Psoas muscle (tissue), 8 donors: Measurements from ENCODE around the gene UACA. TPM values are rescaled to one million over a fixed set of nuclear protein-coding genes. Genes with fewer than 3 reads are reported as not detected.
"Not testable (repeated sequence)": the region's sequence is repeated elsewhere in the genome, so short reads cannot be mapped to it uniquely, and the experiment has no call there.

Source experiments
- ATAC-seq, 4 donors: fragments of 200-7000 bp; cut with Tn5 transposase; one replicate each; pipeline ENCODE4 v1.9.1; 2020; ENCODE audit warnings: moderate library complexity in 3 of 4, mild to moderate bottlenecking in 2 of 4
- DNase-seq, 2 donors: peaks; one replicate each; pipeline ENCODE4 v3.0.0-alpha.2; 2020
- H3K27ac ChIP-seq: fragments of 200-600 bp; one replicate; pipeline ENCODE4 v1.8.0; 2022
- H3K27me3 ChIP-seq, 3 donors: fragments of 200-600 bp in 1 of 3; one replicate each; pipeline versions ENCODE4 v1.6.1 to v1.8.0; 2013 to 2022; ENCODE audit warnings: low read length in 2 of 3, mild to moderate bottlenecking in 2 of 3, moderate library complexity in 1 of 3; ENCODE audit not compliant: insufficient read depth in 3 of 3
- H3K36me3 ChIP-seq, 2 donors: fragments of 200-600 bp in 1 of 2; one replicate each; pipeline versions ENCODE4 v1.6.1 to v1.8.0; 2013 to 2022; ENCODE audit warnings: low read depth in 1 of 2, mild to moderate bottlenecking in 1 of 2, moderate library complexity in 1 of 2; ENCODE audit not compliant: insufficient read depth in 1 of 2
- H3K4me1 ChIP-seq: fragments of 200-600 bp; one replicate; pipeline ENCODE4 v1.8.0; 2022
- H3K4me3 ChIP-seq: fragments of 200-600 bp; one replicate; pipeline ENCODE4 v1.8.0; 2022; ENCODE audit warnings: mild to moderate bottlenecking
- H3K9me3 ChIP-seq: fragments of 200-600 bp; one replicate; pipeline ENCODE4 v1.8.0; 2022
- WGBS, 3 donors: extraction: QIAGEN DNeasy Blood & Tissue Kit; methylation state at CpG; one replicate each; pipeline versions ENCODE4 v1.1.6 to v1.1.7; 2013; 5-methylcytosine and 5-hydroxymethylcytosine counted together
- intact Hi-C, 2 donors: fragments of 100-400 bp; cut with DNase I; formaldehyde crosslinking; loops; one replicate each; pipeline versions ENCODE4 v1.11.0 to v1.14.2; 2022
- long read RNA-seq, 2 donors: library from polyadenylated mRNA; unstranded; transcript quantifications; one replicate each; pipeline ENCODE4 v2.0.0, GENCODE V29; 2021
- polyA plus RNA-seq, 3 donors: library from polyadenylated mRNA; stranded (reverse); fragments of 200-250 nt; gene quantifications; one replicate each; pipeline ENCODE4 v1.2.3, GENCODE V29; 2013
- total RNA-seq, 4 donors: library from RNA; stranded (reverse); fragmentation: NEBNext Ultra II Directional in 2 of 4; extraction: Animal tissue kit (Norgen Biotek cat#: 25700) in 2 of 4; gene quantifications; one replicate each; pipeline versions ENCODE4 v1.2.1 to v1.2.4, GENCODE V29; 2021 to 2023
- TF ChIP-seq, protein P1 (sequence below): fragments of 200-600 bp; IDR thresholded peaks from one replicate; pipeline ENCODE4 v1.8.0; 2022; ENCODE audit warnings: antibody characterized with exemption
- donor health status: healthy with polysubstance abuse.
- donor health status: DM: no; HTN: no; CAD: no; lungs with moderate emphysema.
- donor health status: Bipolar disorder and iron deficiency.
- donor health status: healthy.
- donor health status: DM: yes; HTN: yes; CAD: no.
- donor health status: DM: no; HTN: no; CAD: no.
- donor health status: DM: no; HTN: no; CAD: no.
- donor health status: DM: yes; HTN: yes; CAD: no.

UACA gene
- 100 to 1,000 TPM; 138 to 426 (median 194) TPM for total RNA-seq
- 10 to 100 TPM; 17.0 to 95.3 (median 74.5) TPM for polyA plus RNA-seq
- long read RNA-seq, donor 1, full-length matches to known transcripts: 17 of 282 reads
- long read RNA-seq, donor 1, partial matches to known transcripts: 230 of 282 reads
- long read RNA-seq, donor 1, other reads (novel, unspliced or antisense): 35 of 282 reads
- long read RNA-seq, donor 2, full-length matches to known transcripts: 36 of 263 reads
- long read RNA-seq, donor 2, partial matches to known transcripts: 204 of 263 reads
- long read RNA-seq, donor 2, other reads (novel, unspliced or antisense): 23 of 263 reads

DNA sequence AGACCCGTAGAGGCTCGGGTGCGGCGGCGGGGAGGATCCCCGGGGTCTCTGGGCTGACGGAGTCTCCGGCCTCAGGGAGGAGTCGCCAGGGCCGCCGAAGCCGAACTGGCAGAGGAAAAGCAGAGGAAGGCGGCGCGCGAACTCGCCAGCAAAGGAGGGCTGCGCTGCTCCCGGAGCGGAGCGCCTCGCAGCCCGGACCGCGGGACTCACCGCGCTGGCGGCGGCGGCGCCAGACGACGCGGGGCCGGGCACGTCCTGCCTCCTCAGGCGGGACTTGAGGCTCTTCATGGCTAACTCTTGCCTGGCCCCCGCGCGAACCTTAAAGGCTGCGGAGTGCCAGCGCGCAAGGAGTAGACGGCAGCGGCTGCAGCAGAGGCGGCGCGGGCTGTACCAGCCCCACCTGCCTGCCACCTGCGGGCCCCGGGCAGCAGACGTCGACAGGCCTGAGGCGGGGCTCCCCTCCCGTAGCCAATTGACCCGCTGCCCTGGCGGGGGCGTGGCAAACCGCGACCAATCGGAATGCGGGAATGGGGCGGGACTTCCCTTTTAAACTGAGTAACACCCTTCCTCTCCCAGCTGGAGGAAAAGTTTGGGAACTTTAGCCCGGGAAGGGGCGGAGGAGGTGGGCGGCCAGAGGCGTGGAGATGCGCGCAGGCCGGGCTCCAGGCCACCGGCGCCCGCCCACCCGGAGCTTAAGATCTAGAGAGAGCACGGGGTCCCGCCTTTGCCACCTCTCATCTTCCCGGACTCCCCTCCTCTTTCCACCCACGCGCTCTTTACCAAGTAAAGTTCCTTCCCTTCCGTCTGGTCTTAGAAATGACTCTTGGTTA is at the start of gene UACA:
UACA (minus strand) TSS at position 439 of the 830 bp plus-strand sequence; CDS start at position 288, 151 bp downstream.
- intact Hi-C loops: no loop called here
- Histone ChIP-seq H3K27ac (peak within 1 kb of the TSS; percentile 97), H3K36me3 (no peaks in the 10 kb centered on the region), H3K27me3 (no peaks in the 10 kb centered on the region), H3K9me3 (no peaks in the 10 kb centered on the region), H3K4me1 (peaks cover 56% of the 10 kb centered on the region), H3K4me3 (peak within 1 kb of the TSS; percentile 90)
- WGBS, 3 donors: 0 to 1% (median 1%) methylated on average over 59 to 79 of the region's 79 CpGs
- TF ChIP-seq, protein P1, sequence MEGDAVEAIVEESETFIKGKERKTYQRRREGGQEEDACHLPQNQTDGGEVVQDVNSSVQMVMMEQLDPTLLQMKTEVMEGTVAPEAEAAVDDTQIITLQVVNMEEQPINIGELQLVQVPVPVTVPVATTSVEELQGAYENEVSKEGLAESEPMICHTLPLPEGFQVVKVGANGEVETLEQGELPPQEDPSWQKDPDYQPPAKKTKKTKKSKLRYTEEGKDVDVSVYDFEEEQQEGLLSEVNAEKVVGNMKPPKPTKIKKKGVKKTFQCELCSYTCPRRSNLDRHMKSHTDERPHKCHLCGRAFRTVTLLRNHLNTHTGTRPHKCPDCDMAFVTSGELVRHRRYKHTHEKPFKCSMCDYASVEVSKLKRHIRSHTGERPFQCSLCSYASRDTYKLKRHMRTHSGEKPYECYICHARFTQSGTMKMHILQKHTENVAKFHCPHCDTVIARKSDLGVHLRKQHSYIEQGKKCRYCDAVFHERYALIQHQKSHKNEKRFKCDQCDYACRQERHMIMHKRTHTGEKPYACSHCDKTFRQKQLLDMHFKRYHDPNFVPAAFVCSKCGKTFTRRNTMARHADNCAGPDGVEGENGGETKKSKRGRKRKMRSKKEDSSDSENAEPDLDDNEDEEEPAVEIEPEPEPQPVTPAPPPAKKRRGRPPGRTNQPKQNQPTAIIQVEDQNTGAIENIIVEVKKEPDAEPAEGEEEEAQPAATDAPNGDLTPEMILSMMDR: peak; percentile 4
- DNase-seq: peak; percentile 96 to 97
- peak; percentile 93 to 97 (median 94) for ATAC-seq

DNA sequence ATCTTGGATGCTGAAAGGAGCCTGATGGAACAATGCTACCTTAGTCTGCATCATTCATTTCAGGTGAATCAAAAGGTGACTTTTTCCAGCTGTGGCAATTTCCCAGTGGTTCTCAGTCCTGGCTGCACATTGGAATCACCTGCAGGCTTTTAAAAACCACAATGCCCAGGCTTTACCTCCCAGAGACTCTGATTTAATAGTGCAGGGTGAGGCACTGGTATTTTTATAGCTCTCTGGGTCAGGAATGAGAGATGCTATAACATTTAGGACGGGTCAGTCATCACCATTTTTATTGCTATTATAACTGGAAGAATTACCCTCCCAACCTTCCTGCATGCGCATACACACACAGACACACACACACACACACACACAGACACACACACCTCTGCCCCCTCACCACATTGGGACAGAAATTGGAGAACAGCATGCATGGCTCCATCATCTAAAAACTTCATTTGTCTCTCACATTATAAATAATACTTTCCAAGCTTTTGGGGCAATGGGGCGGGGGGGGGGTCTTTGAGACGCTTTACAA is 49.5 kb upstream of the UACA start:
- intact Hi-C loops: loop anchor here in 1 of 2 donors (2.0 kb wide), 1 partner anchor 132 kb away; no protein-coding TSS in a partner anchor
- no peak overlapping the region for H3K27ac ChIP-seq
- no peaks in the 10 kb centered on the region for H3K36me3 ChIP-seq
- H3K4me3 ChIP-seq: no peak overlapping the region
- H3K4me1 ChIP-seq: no peaks in the 10 kb centered on the region
- no peaks in the 10 kb centered on the region for H3K27me3 ChIP-seq
- ATAC-seq: no peak
- no peaks in the 10 kb centered on the region for H3K9me3 ChIP-seq
- TF ChIP-seq, protein P1: no peak
- 86 to 88% (median 88%) methylated on average over 4 of the region's 4 CpGs for WGBS, 3 donors
- DNase-seq: no peak

DNA sequence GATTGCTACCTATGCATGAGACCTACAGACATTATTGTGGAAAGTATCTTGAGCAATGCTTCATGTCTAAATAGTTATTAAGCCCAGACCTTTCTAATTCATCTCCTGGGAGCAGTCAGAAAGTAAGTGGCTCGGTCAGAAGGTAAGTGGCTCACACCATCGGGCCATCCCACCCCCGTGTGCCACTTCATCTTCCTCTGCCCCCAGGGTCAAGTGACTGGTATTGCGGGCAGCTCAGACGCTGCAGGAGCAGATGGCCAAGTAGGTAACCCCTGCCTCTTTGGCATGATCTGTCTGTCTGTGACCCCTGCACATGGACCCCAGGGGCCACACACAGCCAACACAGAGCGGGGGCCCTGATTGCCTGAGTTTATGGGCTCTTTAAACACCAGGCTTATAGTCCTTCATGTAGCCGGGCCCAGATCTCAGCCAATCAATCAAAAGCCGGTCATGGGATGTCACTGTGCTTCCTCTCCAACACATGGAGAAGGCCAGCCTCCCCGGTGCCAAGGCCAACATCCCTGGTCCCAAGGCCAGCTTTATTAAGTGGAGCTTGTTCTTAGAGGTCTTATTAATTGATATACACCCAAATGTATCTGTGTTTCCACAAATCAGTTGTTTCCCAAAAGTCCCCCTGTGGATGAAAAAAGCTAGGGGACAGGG is 47.7 kb upstream of the UACA start:
- 79 to 85% (median 79%) methylated on average over 9 of the region's 9 CpGs for WGBS, 3 donors
- Histone ChIP-seq H3K27ac (no peak overlapping the region), H3K4me1 (peaks cover 6% of the 10 kb centered on the region), H3K4me3 (no peak overlapping the region), H3K9me3 (no peaks in the 10 kb centered on the region), H3K36me3 (no peaks in the 10 kb centered on the region), H3K27me3 (no peaks in the 10 kb centered on the region)
- TF ChIP-seq, protein P1: no peak
- intact Hi-C loops: no loop called here
- ATAC-seq: no peak
- no peak for DNase-seq

DNA sequence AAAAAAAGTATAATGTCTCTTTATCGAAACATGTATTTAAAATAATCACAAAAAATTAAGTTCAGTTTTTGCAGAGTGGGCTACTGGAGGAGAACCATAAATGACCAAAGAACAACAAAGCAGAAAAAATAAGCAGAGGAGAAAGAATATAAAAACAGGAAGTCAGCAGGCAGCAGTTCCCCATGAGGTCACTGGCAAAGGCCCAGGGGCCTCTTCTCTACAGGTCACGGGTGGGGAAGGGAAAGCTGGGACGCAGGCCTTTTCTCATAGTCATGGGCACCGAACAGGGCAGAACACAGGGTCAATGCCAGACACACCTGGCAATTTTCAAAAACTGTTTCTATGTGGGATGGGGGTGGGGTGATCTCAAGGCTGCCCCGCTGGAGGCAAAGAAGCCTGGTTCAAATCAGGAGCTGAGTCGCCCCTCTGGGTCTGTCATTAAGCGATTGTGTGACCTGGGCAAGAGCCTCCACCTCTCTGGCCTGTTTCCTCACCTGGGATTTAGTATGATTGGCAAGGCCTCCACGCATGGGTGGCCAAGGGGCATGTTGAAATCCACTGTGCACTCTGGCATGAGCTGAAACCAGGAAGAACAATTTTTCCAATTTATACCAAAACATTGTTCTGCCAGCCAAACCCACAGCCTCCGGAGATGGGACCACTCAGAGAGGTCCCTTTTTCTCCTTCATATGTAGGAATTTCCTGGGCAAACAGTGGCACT is 43.8 kb upstream of the UACA start:
- WGBS, 3 donors: 67 to 75% (median 73%) methylated on average over 9 of the region's 9 CpGs
- Histone ChIP-seq H3K27ac (no peak overlapping the region), H3K27me3 (no peaks in the 10 kb centered on the region), H3K9me3 (no peaks in the 10 kb centered on the region), H3K4me3 (no peak overlapping the region), H3K4me1 (peaks cover 6% of the 10 kb centered on the region), H3K36me3 (no peaks in the 10 kb centered on the region)
- peak; percentile 44 to 64 for DNase-seq
- intact Hi-C loops: loop anchor here in 1 of 2 donors (5.0 kb wide), 1 partner anchor 35 kb away; no protein-coding TSS in a partner anchor
- TF ChIP-seq, protein P1: no peak
- no peak for ATAC-seq

GRCh38 chr15:70804388-70804787 is 41.0 kb upstream of the UACA start:
- H3K9me3 ChIP-seq, H3K36me3 ChIP-seq, ATAC-seq, H3K4me3 ChIP-seq, DNase-seq, H3K27ac ChIP-seq, H3K27me3 ChIP-seq, intact Hi-C loops, H3K4me1 ChIP-seq: not testable (repeated sequence)
- WGBS, 3 donors: 97% methylated on average over 9 of the region's 9 CpGs
